Measurements from ENCODE around the gene KCNQ2. TPM values are rescaled to one million over a fixed set of nuclear protein-coding genes. Genes with fewer than 3 reads are reported as not detected.

The KCNQ2 gene
- total RNA-seq, 2 donors from 2014 or later = 1.8 to 3.0 TPM

DNA sequence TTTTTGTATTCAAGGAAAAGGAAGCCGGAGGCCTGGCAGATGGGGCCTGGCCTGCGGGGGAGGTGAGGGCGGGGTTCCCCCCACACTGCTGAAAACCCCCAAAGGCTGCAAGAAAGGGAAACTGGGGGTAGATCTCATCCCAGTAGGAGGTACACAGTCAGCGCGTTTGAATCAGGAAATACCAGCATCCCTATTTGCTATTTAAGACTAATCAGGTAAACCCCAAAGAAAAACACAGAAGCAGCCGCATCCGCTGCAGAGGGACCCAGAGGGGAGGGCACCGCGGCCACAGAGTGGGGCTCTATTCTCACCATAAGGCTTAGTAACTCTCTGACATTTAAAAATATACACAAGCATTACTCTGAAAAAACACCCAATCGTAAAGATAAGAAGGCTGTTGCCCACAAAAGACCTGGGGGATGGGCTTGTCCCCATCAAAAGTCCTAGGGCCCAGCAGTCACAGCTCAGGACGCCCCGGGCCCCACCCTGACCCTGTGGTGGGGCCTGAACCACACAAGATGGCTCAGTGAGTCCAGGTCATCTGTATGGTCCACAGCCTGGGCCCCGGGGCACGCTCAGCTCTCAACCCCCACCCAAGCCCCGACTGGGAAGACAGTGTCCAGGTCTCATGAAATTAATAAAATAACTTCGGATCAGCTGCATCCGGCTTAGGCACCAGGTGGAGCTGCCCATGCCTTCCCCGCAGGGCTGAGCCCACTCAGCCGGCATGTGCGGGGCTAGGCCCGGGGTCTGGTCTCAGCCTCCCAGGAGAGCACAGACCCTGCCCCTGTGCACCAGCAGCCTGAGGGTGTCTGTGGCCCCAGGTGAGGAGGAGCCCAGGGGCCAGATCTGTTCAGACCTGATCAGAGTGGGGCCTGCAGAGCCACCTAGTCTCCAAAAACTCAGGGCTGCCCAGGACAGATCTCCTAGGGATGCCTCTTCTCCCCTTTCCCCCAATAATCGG is 31.0 kb downstream of the KCNQ2 start:
- ATAC-seq = peak; percentile 10
- no peaks in the 10 kb centered on the region for H3K27me3 ChIP-seq
- no peak overlapping the region for H3K4me3 ChIP-seq
- 48 to 49% methylated on average over 17 to 22 of the region's 22 CpGs for WGBS, 2 donors
- no peak for DNase-seq
- TF ChIP-seq, protein P1, sequence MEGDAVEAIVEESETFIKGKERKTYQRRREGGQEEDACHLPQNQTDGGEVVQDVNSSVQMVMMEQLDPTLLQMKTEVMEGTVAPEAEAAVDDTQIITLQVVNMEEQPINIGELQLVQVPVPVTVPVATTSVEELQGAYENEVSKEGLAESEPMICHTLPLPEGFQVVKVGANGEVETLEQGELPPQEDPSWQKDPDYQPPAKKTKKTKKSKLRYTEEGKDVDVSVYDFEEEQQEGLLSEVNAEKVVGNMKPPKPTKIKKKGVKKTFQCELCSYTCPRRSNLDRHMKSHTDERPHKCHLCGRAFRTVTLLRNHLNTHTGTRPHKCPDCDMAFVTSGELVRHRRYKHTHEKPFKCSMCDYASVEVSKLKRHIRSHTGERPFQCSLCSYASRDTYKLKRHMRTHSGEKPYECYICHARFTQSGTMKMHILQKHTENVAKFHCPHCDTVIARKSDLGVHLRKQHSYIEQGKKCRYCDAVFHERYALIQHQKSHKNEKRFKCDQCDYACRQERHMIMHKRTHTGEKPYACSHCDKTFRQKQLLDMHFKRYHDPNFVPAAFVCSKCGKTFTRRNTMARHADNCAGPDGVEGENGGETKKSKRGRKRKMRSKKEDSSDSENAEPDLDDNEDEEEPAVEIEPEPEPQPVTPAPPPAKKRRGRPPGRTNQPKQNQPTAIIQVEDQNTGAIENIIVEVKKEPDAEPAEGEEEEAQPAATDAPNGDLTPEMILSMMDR (IDR thresholded peaks at IDR 0.05) = no peak
- no peak for TF ChIP-seq POLR2A (IDR thresholded peaks at IDR 0.05)
- H3K27ac ChIP-seq = no peak overlapping the region
- H3K36me3 ChIP-seq (replicated peaks in 1 of 2; ENCODE audit: insufficient read depth in 1 of 2, low read depth in 2 of 2) = no peaks in the 10 kb centered on the region
- no peaks in the 10 kb centered on the region for H3K4me1 ChIP-seq
- intact Hi-C loops (cut with DNase I) = no loop called here
- H3K9me3 ChIP-seq = no peaks in the 10 kb centered on the region

DNA sequence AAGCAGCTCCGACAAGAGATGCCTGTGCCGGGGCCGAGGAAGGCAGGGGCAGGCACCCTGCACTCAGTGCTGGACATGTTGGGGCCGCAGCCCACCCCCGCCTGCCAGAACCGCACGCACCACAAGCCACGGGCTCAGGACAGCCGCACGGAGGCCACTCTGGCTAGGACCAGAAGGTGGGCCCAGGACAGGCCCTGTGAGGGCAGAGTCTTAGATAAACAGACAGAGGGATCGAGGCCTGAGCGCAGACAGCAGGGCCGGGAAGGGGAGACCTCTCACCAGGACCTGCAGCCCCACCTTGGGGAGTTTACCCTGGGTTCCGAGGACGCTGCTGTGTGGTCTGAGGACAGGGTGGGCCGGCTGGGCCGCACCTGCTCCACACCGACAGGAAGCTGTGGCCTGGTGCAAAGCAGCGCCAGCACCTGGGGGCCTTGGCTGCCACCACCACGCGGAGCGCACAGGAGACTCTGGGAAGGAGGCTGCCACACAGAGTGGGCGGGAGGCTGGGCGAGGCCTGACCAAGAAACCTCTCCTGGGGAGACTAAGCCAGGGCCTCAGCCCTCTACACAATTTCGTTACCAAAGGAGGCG is 32.0 kb downstream of the KCNQ2 start:
- H3K27ac ChIP-seq = no peak overlapping the region
- 58 to 67% methylated on average over 18 to 25 of the region's 26 CpGs for WGBS, 2 donors
- no peak for ATAC-seq

DNA sequence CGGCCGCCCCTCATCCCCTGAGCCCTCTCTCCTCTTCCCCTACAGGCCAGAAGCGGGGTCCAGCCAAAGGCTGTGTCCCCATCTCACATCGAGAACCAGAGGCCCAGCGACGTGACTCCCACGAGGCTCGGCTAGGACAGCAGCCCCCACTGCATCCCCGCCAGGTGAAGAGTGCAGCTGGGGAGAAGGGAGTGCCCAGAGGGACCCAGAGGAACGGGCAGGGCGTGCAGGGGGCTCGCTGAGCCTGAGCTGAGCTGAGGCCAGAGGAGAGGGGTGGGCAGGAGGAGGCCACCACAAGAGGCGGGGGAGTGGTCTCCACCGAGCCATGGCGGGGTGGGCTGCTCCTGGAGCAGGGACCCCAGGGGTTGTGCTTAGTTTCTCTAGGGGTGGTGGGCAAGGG is 32.6 kb downstream of the KCNQ2 start:
- H3K27ac ChIP-seq = no peak overlapping the region
- ATAC-seq = no peak
- intact Hi-C loops (cut with DNase I) = no loop called here
- TF ChIP-seq, protein P1 (IDR thresholded peaks at IDR 0.05) = no peak
- TF ChIP-seq POLR2A (IDR thresholded peaks at IDR 0.05) = no peak
- H3K9me3 ChIP-seq = no peaks in the 10 kb centered on the region
- H3K4me1 ChIP-seq = no peaks in the 10 kb centered on the region
- H3K27me3 ChIP-seq = no peaks in the 10 kb centered on the region
- H3K36me3 ChIP-seq (replicated peaks in 1 of 2; ENCODE audit: insufficient read depth in 1 of 2, low read depth in 2 of 2) = no peaks in the 10 kb centered on the region
- no peak overlapping the region for H3K4me3 ChIP-seq
- no peak for DNase-seq
- 65 to 69% methylated on average over 10 to 15 of the region's 15 CpGs for WGBS, 2 donors

More for the DNA sequence above, 32.0 kb downstream of the KCNQ2 start:
- intact Hi-C loops (cut with DNase I) = no loop called here
- Histone ChIP-seq H3K27me3 (no peaks in the 10 kb centered on the region), H3K4me1 (no peaks in the 10 kb centered on the region), H3K36me3 (replicated peaks in 1 of 2; ENCODE audit: insufficient read depth in 1 of 2, low read depth in 2 of 2) (no peaks in the 10 kb centered on the region), H3K4me3 (no peak overlapping the region), H3K9me3 (no peaks in the 10 kb centered on the region)
- TF ChIP-seq, protein P1 (IDR thresholded peaks at IDR 0.05) = no peak
- no peak for TF ChIP-seq POLR2A (IDR thresholded peaks at IDR 0.05)
- DNase-seq = no peak

- Histone ChIP-seq H3K27ac (no peak overlapping the region), H3K36me3 (replicated peaks in 1 of 2; ENCODE audit: insufficient read depth in 1 of 2, low read depth in 2 of 2) (no peaks in the 10 kb centered on the region), H3K4me1 (no peaks in the 10 kb centered on the region), H3K9me3 (no peaks in the 10 kb centered on the region), H3K4me3 (no peak overlapping the region), H3K27me3 (no peaks in the 10 kb centered on the region)
- ATAC-seq (no peak), DNase-seq (no peak)
- TF ChIP-seq POLR2A (IDR thresholded peaks at IDR 0.05) = no peak
- TF ChIP-seq, protein P1 (IDR thresholded peaks at IDR 0.05) = no peak
- intact Hi-C loops (cut with DNase I) = no loop called here
- 43% methylated on average over 12 of the region's 12 CpGs; no CpG with 5 or more reads in 1 of the 2 donors for WGBS, 2 donors
These were observed 34.3 kb downstream of the KCNQ2 start for GRCh38 chr20:63438121-63438520.
